HG02973 (cell line): Measurements from ENCODE around the gene CD2AP.
A peak's percentile ranks its signal among the peaks of the same experiment; 100 is the strongest.
"Not testable (repeated sequence)": the region's sequence is repeated elsewhere in the genome, so short reads cannot be mapped to it uniquely, and the experiment has no call there.

Experiments used
- ATAC-seq: cut with Tn5 transposase; IDR thresholded peaks from one replicate; pipeline ENCODE4 v1.9.1; 2021; ENCODE audit warnings: moderate library complexity; ENCODE audit not compliant: unreplicated experiment

Gene CD2AP

DNA sequence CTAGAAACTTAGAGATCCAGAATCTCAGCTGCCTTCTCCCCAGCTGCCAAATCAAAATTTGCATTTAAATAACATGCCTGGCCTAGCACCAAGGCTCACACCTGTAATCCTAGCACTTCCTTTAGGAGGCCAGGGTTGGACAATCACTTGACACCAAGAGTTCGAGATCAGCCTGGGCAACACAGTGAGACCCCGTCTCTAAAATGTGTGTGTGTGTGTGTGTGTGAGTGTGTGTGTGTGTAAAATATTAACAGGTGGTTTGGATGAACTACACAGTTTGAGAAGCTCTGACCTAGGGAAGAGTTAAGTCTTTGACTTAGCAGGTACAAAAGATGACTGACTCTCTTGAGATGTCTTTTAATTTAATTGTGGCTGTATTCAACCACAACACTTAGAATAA, 20.2 kb upstream of the CD2AP start:
- no peak for ATAC-seq

GRCh38 chr6:47464052-47464451, 13.5 kb upstream of the CD2AP start:
- no peak for ATAC-seq

DNA sequence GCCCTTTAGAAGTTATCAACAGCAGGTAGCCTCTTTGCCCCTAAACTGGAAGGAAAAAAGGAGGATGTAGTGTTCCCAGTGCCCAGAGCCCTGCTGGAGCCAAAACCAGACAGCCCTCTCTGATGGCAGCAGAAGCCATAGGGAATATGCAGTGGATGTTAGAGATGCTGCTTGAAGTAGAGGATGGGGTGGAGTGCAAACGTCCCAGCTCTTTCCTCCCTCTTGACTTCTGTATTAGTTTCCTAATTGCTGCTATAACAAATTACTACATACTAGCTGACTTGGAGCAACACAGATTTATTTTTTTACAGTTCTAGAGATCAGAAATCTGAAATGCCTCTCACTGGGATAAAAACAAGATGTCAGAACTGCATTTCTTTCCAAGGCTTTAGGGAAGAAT, 12.5 kb upstream of the CD2AP start:
- ATAC-seq: no peak

GRCh38 chr6:47471911-47472310, 5.7 kb upstream of the CD2AP start:
- ATAC-seq: no peak

GRCh38 chr6:47473791-47474346, 3.7 kb upstream of the CD2AP start:
- ATAC-seq: no peak

DNA sequence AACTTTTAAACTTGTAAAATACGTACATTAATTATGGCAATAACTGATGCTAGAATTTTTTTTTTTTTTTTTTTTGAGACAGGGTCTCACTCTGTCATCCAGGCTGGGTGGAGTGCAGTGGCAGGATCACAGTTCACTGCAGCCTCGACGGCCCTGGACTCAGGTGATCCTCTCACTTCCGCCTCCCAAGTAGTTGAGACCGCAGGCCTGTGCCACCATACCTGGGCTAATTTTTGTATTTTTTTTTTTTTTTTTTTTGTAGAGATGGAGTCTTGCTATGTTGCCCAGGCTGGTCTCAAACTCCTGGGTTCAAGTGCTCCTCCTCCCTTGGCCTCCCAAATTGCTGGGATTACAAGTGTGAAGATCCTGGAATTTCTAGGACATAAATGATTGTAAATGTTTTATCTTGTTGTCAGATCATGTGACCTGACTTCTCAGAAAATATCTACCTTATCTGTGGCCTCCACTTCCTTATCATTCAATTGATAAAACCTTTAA, 2.2 kb upstream of the CD2AP start:
- no peak for ATAC-seq

- ATAC-seq: no peak
Observed at GRCh38 chr6:47476781-47477496, 650 bp upstream of the CD2AP start.

DNA sequence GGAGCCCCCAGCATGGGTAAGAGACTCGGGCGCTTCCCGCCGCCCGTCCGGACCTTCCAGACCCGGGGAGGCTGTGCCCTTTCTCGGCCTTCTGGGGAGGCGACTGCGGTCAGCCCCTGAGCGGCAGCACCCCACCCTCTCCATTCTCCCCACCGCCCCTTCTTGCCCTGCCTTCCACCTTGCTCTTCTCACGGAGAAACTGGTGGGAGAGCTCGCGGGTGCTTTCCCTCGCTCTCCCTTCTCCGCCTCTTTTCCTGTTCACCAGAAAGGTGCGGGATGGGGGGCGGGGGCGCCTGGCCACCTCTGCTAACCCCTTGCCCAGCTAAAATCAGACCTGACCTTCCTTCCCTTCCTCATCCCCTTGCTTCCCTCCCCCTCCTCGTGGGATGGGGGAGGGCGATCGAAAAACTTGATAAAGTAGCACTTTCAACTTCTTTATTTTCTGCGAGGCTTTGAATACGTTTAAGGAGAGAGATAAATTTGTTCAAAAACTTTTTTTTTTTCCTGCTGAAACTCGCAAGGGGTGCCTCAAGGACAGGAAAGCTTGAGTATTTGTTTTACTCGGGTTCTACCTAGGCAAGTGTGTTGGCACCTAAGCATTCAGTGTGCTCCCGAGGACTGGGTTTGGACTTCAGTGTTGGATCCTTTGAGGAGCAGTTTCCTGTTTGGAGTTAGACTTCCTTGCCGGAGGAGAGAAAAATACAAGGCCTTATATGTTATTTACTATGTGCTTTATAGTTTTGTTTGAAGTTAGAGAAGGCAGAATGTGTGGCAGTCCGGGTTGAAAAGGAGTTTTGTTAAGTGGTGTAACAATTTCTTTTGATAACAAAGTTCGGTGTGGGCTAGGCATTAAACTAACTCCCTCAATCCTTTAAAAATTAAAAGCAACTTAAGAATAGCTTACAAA, 897 bp downstream of the CD2AP start:
- no peak for ATAC-seq

DNA sequence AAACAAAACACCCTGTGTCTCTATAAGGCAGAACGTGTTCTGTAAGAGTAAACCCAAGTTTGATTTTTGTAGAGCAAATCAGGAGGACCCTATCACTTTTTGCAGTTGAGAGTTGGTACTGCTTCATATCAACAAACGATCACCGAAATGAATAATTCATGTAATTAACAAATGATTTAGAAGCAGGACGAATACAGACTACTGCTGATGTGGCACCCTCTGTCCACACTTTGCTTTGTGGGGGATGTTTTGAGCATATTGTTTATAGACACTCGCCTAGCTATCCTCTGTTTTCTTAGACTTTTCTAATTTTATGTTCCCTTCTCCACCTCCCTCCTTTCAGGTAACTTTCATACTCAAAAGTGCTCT, 1.5 kb downstream of the CD2AP start:
- ATAC-seq: no peak

- no peak for ATAC-seq
Observed at GRCh38 chr6:47479874-47480273, 2.3 kb downstream of the CD2AP start.

- not testable (repeated sequence) for ATAC-seq
Observed at GRCh38 chr6:47481213-47481612, 3.6 kb downstream of the CD2AP start.

DNA sequence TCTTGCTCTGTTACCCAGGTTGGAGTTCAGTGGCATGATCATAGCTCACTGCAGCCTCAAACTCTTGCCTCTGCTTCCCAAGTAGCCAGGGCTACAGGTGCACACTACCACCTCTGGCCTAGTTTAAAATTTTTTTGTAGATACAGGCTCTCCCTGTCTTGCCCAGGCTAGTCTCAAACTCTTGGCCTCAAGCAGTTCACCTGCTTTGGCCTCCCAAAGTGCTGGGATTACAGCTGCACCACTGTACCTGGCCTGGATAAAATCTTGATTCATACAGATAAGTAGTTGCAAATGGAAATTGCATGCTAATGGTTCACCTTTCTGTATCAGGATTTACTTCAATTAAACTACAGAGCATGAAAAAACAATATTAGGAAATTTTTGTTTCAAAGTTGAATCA, 4.2 kb downstream of the CD2AP start:
- ATAC-seq: no peak

GRCh38 chr6:47483516-47483852, 5.9 kb downstream of the CD2AP start:
- ATAC-seq: peak; percentile 39

DNA sequence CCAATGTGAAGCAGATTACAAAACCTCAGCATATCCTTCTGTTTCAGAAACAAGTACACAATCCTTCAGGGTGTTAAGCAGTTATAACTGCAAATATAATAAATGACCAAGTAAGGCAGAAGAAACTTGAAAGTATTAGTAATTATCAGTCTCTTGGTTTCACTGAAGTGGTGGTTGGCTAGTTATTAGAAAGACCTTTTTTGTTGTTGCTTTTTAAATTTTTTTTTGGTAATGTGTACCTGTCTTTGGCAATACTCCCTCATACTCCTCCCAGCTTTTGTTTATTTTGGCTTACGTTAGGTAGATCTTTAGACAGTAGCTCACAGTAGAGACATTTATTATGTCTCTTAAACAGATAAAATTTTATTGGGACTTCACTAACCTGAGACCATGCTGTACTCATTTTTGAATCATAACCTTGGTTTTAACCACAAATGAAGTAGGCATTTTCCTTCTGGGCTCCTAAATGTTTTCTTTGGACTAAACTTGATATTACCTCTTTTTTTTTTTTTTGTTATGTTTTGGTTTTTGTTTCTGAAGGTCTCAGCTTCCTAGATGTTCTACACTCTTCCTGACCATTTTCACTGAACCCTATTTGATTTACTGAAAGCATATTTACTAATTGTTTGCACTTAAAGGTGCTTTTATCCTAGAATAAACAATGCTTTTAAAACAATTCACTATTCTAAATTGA, 6.4 kb downstream of the CD2AP start:
- ATAC-seq: peak; percentile 58

DNA sequence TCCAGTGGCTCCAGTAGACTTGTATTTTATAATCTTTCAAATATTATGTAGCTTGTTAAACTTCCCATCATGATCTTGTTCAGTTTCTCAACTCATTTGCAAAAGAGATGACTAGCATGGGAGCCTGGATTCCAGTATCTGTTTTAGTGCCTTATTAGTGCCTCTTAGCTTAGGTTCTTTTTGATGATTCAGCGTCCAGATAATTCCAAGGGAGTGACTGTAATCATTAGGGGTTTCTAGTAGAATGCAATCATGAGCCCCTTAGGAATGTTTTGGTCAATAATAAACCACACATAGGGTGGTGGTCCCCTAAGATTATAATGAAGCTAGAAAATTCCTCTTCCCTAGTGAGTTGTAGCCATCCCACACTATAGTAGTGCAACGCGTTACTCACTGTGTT, 7.0 kb downstream of the CD2AP start:
- ATAC-seq: no peak

- no peak for ATAC-seq
Observed at GRCh38 chr6:47485083-47485482, 7.5 kb downstream of the CD2AP start.

GRCh38 chr6:47485491-47486135, 8.0 kb downstream of the CD2AP start:
- no peak for ATAC-seq

DNA sequence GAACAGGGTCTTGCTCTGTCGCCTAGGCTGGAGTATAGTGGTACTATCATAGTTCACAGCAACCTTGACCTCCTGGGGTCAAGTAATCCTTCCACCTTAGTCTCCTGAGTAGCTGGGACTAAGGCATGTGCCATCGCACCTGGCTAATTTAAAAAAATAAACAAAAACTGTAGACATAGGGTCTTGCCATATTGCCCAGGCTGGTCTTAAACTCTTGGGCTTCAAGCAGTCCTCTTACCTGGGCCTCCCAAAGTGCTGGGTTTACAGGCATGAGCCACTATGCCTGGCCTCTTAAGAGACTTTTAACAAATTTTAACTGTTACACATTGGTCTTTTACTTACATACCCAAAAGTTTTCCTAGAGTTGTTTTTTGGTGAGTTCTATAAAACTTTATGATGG, 12.4 kb downstream of the CD2AP start:
- ATAC-seq: no peak

- no peak for ATAC-seq
Observed at GRCh38 chr6:47490676-47491075, 13.1 kb downstream of the CD2AP start.

DNA sequence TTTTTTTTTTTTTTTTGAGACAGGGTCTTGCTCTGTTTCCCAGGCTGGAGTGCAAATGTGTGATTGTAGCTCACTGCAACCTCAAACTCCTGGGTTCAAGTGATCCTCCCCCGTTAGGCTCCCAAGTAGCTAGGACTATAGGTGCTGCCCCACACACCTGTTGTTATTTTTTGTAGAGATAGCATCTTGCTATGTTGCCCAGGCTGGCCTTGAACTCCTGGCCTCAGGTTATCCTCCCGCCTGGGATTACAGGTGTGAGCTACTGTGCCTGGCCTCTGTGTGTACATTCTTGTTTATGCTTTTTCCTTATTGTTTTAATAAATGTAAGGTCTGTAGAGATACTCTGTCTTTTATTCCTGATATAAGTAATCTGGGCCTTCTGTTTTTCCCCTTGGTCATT, 14.8 kb downstream of the CD2AP start:
- no peak for ATAC-seq

- ATAC-seq: no peak
Observed at GRCh38 chr6:47495207-47495606, 17.6 kb downstream of the CD2AP start.
